ENCODE data around the gene CYTH2.
A peak's percentile ranks its signal among the peaks of the same experiment; 100 is the strongest.

GRCh38 chr19:48445606-48446481, 23.3 kb upstream of the CYTH2 start, which contains the start of gene GRWD1:
- TF ChIP-seq CTCF (IDR thresholded peaks at IDR 0.05), result 0 out of 2 replicates have a peak, but pooled peaks have one; percentile 17
- peak; percentile 98 for TF ChIP-seq MAX (IDR thresholded peaks at IDR 0.05; ENCODE audit: low read depth)
- TF ChIP-seq EZH2phosphoT487 (IDR thresholded peaks at IDR 0.05; ENCODE audit: borderline replicate concordance, low read depth), result no peak
- TF ChIP-seq MEF2A (IDR thresholded peaks at IDR 0.05; ENCODE audit: borderline replicate concordance, low read depth), result no peak
- TF ChIP-seq POLR2AphosphoS5 (IDR thresholded peaks at IDR 0.05; ENCODE audit: low read depth, low read length), result peak; percentile 79; the same call in 1 of the 2 replicates
- TF ChIP-seq TAF1 (IDR thresholded peaks at IDR 0.05; ENCODE audit: borderline replicate concordance, low read depth, low read length), result peak; percentile 55; the same call in 1 of the 2 replicates
- no peak for TF ChIP-seq USF1 (IDR thresholded peaks at IDR 0.05; ENCODE audit: borderline replicate concordance, low read depth)
- peak; percentile 96 for TF ChIP-seq YY1 (IDR thresholded peaks at IDR 0.05; ENCODE audit: low read depth)
- peak; percentile 92 for TF ChIP-seq SIN3A (IDR thresholded peaks at IDR 0.05; ENCODE audit: borderline replicate concordance, low read depth, low read length)
- TF ChIP-seq EP300 (IDR thresholded peaks at IDR 0.05; ENCODE audit: borderline replicate concordance in 1 of 2, low read depth in 1 of 2, low read length in 1 of 2), result no peak
- no peak for TF ChIP-seq RXRA (IDR thresholded peaks at IDR 0.05; ENCODE audit: borderline replicate concordance, low read depth)
- TF ChIP-seq SMC3 (IDR thresholded peaks at IDR 0.05; ENCODE audit: low read depth, low read length), result no peak
- TF ChIP-seq RCOR1 (IDR thresholded peaks at IDR 0.05; ENCODE audit: low read length), result no peak

Data from SK-N-SH (cell line).